Measurements from ENCODE around the gene GSN. TPM values are rescaled to one million over a fixed set of nuclear protein-coding genes. Genes with fewer than 3 reads are reported as not detected.

GSN gene
- total and polyA plus RNA-seq, 2 donors (not counting 1 experiment from before 2014, with no cell fraction given): 38.4 to 45.4 TPM

- H3K36me3 ChIP-seq (replicated peaks in 1 of 2; ENCODE audit: control extremely low read depth in 1 of 2, control insufficient read depth in 1 of 2, extremely low read depth in 1 of 2, insufficient read depth in 2 of 2, low read length in 1 of 2): peaks cover 3 to 19% of the 10 kb centered on the region in 2 experiments
- H3K4me3 Mint-ChIP-seq: no peak overlapping the region
- H3K27me3 ChIP-seq (replicated peaks in 1 of 4; ENCODE audit: control extremely low read depth in 1 of 4, control insufficient read depth in 3 of 4, insufficient read depth in 4 of 4, low read length in 3 of 4): no peaks in the 10 kb centered on the region
- no peaks in the 10 kb centered on the region for H3K9me3 Mint-ChIP-seq (ENCODE audit: insufficient read depth)
- no peak overlapping the region for H3K4me3 ChIP-seq (ENCODE audit: control extremely low read depth in 1 of 5, extremely low read depth in 1 of 5, insufficient read depth in 1 of 5, low read depth in 2 of 5, low read length in 4 of 5)
- H3K79me2 ChIP-seq (ENCODE audit: control insufficient read depth, insufficient read depth, low read length): no peaks in the 10 kb centered on the region
- peaks cover 3 to 9% of the 10 kb centered on the region in 2 donors for H3K4me1 ChIP-seq (ENCODE audit: control insufficient read depth in 2 of 2, insufficient read depth in 2 of 2, low read length in 2 of 2)
- no peaks in the 10 kb centered on the region for H3K27me3 Mint-ChIP-seq
- DNase-seq: no peak
- H3K4me1 Mint-ChIP-seq: peaks cover 9% of the 10 kb centered on the region
- no peak overlapping the region for H3K27ac ChIP-seq (ENCODE audit: low read length in 2 of 2)
- no peak overlapping the region for H3K4me2 ChIP-seq (replicated peaks; ENCODE audit: low read depth, low read length, poor library complexity, severe bottlenecking)
- 94% methylated on average over 6 of the region's 8 CpGs for WGBS (ENCODE audit: insufficient coverage)
- no peaks in the 10 kb centered on the region for H4K20me1 ChIP-seq (ENCODE audit: control insufficient read depth, insufficient read depth, low read length, poor library complexity, severe bottlenecking)
- no peak overlapping the region for H3K9ac ChIP-seq (ENCODE audit: low read length)
- intact Hi-C loops (cut with micrococcal nuclease): no loop called here
- no peak overlapping the region for H3K27ac Mint-ChIP-seq
- no peak for TF ChIP-seq EZH2 (IDR thresholded peaks at IDR 0.05; ENCODE audit: borderline replicate concordance, insufficient read depth, low read depth, low read length, poor library complexity, severe bottlenecking)
- TF ChIP-seq CTCF (IDR thresholded peaks at IDR 0.05): no peak
- ChIA-PET POLR2A (no interaction called here), CTCF (interaction anchor here (2.3 kb wide), 1 partner anchor 14 kb away, joined by 9 read pairs; no protein-coding TSS in a partner anchor)
- no peak overlapping the region for H2AFZ ChIP-seq (ENCODE audit: insufficient read depth, low read depth, low read length, poor library complexity, severe bottlenecking)
- H3K9me3 ChIP-seq (ENCODE audit: control extremely low read depth in 1 of 3, control insufficient read depth in 2 of 3, insufficient read depth in 1 of 3, low read length in 2 of 3): no peaks in the 10 kb centered on the region
- ATAC-seq (ENCODE audit: low read depth): no peak
Measured at GRCh38 chr9:121333950-121334773, 66.2 kb downstream of the GSN start.

GRCh38 chr9:121336665-121337064 lies 68.7 kb downstream of the GSN start:
- H3K27me3 ChIP-seq (replicated peaks in 1 of 4; ENCODE audit: control extremely low read depth in 1 of 4, control insufficient read depth in 3 of 4, insufficient read depth in 4 of 4, low read length in 3 of 4): no peaks in the 10 kb centered on the region
- no peak for DNase-seq
- H3K9me3 ChIP-seq (ENCODE audit: control extremely low read depth in 1 of 3, control insufficient read depth in 2 of 3, insufficient read depth in 1 of 3, low read length in 2 of 3): no peaks in the 10 kb centered on the region
- H3K9ac ChIP-seq (ENCODE audit: low read length): no peak overlapping the region
- H3K36me3 ChIP-seq (replicated peaks in 1 of 2; ENCODE audit: control extremely low read depth in 1 of 2, control insufficient read depth in 1 of 2, extremely low read depth in 1 of 2, insufficient read depth in 2 of 2, low read length in 1 of 2): peaks cover 0 to 7% of the 10 kb centered on the region in 2 experiments
- no peaks in the 10 kb centered on the region for H4K20me1 ChIP-seq (ENCODE audit: control insufficient read depth, insufficient read depth, low read length, poor library complexity, severe bottlenecking)
- H2AFZ ChIP-seq (ENCODE audit: insufficient read depth, low read depth, low read length, poor library complexity, severe bottlenecking): no peak overlapping the region
- H3K27me3 Mint-ChIP-seq: no peaks in the 10 kb centered on the region
- intact Hi-C loops (cut with micrococcal nuclease): no loop called here
- no CpG with 5 or more reads among the region's 4 CpGs for WGBS (ENCODE audit: insufficient coverage)
- TF ChIP-seq CTCF (IDR thresholded peaks at IDR 0.05): no peak
- TF ChIP-seq EZH2 (IDR thresholded peaks at IDR 0.05; ENCODE audit: borderline replicate concordance, insufficient read depth, low read depth, low read length, poor library complexity, severe bottlenecking): no peak
- H3K27ac Mint-ChIP-seq: no peak overlapping the region
- H3K4me1 ChIP-seq (ENCODE audit: control insufficient read depth in 2 of 2, insufficient read depth in 2 of 2, low read length in 2 of 2): peaks cover 3 to 9% of the 10 kb centered on the region in 2 donors
- no peak overlapping the region for H3K27ac ChIP-seq (ENCODE audit: low read length in 2 of 2)
- H3K4me3 Mint-ChIP-seq: no peak overlapping the region
- peaks cover 9% of the 10 kb centered on the region for H3K4me1 Mint-ChIP-seq
- POLR2A ChIA-PET: no interaction called here
- ATAC-seq (ENCODE audit: low read depth): no peak
- CTCF ChIA-PET: interaction anchor here (0.8 to 1.4 kb wide), 3 partner anchors 17 to 63 kb away, joined by 3 to 4 read pairs (median 4); no protein-coding TSS in a partner anchor
- no peaks in the 10 kb centered on the region for H3K79me2 ChIP-seq (ENCODE audit: control insufficient read depth, insufficient read depth, low read length)
- H3K9me3 Mint-ChIP-seq (ENCODE audit: insufficient read depth): no peaks in the 10 kb centered on the region
- no peak overlapping the region for H3K4me2 ChIP-seq (replicated peaks; ENCODE audit: low read depth, low read length, poor library complexity, severe bottlenecking)
- no peak overlapping the region for H3K4me3 ChIP-seq (ENCODE audit: control extremely low read depth in 1 of 5, extremely low read depth in 1 of 5, insufficient read depth in 1 of 5, low read depth in 2 of 5, low read length in 4 of 5)
